ENCODE results near the gene SYF2.
"Not testable (repeated sequence)": the region's sequence is repeated elsewhere in the genome, so short reads cannot be mapped to it uniquely, and the experiment has no call there.

The SYF2 gene

DNA sequence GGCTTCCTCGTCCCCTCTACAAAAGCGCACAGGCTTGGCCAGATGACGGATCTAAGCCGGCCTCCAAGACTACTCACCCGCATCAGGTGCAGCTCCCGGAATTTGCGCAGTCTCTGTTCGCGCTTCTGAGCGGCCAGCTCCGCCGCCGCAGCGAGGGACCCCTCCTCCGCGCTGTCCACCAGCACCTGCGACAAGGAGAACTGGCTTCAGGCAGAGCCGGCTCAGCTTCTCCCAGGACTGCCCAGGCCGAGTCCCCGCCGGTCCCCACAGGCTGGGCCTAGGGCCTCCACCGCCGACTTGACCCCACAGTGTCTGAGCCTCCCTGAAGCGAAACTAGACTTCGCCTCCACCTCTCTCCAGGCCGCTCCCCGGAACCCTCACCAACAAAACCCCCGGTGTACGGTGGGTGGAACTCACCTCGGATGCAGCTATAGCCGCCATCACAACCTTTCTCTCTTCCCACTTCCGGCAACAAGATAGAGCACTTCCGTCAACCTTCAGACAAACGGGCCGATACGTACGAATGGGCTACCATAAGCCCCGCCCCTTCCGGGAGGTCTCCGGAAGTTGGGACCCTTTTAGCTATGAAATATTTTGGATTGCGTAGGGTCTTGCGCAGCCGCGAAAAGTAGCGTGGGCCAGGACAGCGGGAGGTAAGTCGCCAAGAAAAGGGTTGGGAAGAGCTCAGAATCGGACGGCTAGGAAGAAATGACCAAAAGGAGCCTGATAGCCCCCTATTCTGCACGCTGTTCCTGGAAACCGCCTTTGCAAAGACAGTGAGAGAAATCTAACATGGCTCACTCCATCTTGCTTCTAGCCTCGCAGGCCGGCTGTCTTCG, at the start of gene SYF2:
SYF2 (minus strand) TSS at position 476 of the 839 bp plus-strand sequence; CDS start at position 441, 35 bp downstream.
- DNase-seq: peak; percentile 92

DNA sequence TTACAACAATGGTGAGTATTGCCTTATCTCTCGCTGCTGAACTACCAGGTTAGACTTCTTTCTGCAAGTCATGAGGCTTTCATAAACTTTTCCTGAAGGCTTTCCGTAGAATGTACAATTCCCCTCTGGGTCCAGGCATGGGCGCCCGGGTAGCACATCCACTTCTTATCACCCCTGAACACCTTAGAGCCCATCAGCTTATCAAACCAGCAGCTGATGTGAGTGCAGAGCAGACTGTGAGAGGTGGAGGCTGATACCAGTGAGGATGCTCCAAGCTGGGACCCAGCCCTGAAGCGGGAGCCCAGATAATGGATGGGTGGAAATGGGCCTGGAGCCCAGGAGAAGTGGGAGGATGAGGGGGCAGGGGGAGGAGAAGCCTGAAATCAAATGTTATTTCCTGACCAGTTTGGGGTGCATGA, 47.4 kb upstream of the SYF2 start:
- DNase-seq: not testable (repeated sequence)

GRCh38 chr1:25278790-25279189, 46.5 kb upstream of the SYF2 start:
- not testable (repeated sequence) for DNase-seq

GRCh38 chr1:25278358-25278757, 46.1 kb upstream of the SYF2 start:
- not testable (repeated sequence) for DNase-seq

DNA sequence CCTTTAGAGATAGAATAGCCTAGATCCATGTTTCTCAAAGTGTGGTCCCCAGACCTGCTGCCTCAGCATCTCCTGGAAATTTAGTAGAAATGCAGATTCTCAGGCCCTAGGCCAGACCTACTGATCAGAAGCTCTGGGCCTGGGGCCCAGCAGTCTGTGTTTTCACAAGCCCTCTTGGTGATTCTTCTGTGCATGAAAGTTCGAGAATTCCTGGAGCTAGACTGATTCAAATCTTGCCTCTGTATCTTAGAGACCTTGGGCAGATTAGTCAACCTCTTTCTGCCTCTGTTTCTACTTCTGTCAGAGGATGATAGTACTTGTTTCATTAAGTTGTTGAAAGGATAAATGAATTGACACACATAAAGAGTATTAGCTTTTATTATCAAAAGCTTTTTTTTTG, 45.0 kb upstream of the SYF2 start:
- not testable (repeated sequence) for DNase-seq

DNA sequence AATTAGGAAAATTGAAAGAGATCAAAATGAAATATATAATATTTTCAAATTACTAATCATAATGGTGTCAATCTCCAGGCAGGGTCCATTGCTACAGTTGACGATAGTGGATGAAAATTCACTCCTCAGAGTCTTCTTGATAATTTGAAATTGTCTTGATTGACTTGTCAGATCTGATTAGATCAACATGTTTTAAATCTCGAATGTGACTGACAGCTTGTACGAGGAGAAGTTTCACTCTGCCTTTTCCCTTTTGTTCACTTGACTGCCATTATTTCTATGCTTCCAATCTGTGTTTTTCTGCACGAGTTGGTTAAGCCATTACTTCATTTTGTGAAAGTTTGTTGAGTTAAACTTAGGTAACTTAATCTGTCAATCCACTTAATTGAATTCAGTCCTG, 43.3 kb upstream of the SYF2 start:
- DNase-seq: not testable (repeated sequence)

- not testable (repeated sequence) for DNase-seq
These were observed 39.9 kb upstream of the SYF2 start, which contains the start of gene RHD for GRCh38 chr1:25272238-25272637. Gene RHD (plus strand): TSS chr1:25272509. CDS start chr1:25272548, 39 bp downstream.

DNA sequence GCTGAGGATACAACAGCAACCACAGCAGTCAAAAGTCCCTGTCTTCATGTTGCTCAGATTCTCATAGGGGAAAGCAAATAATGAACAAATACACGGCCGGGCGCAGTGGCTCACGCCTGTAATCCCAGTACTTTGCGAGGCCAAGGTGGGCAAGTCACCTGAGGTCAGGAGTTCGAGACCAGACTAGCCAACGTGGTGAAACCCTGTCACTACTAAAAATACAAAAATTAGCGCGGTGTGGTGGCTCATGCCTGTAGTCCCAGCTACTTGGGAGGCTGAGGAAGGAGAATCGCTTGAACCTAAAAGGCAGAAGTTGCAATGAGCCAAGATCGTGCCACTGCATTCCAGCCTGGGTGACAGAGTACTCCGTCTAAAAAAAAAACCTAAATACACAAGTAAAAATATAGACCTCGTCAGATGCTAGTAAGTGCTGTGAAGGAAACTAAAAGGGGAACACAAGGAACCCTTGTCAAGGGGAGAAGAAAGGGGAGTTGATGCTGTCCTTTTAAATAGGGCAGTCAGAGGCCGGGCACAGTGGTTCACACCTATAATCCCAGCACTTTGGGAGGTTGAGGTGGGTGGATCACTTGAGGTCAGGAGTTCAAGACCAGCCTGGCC, 36.0 kb upstream of the SYF2 start:
- not testable (repeated sequence) for DNase-seq

- DNase-seq: peak; percentile 94
These were observed 35.2 kb upstream of the SYF2 start for GRCh38 chr1:25267288-25268142.

DNA sequence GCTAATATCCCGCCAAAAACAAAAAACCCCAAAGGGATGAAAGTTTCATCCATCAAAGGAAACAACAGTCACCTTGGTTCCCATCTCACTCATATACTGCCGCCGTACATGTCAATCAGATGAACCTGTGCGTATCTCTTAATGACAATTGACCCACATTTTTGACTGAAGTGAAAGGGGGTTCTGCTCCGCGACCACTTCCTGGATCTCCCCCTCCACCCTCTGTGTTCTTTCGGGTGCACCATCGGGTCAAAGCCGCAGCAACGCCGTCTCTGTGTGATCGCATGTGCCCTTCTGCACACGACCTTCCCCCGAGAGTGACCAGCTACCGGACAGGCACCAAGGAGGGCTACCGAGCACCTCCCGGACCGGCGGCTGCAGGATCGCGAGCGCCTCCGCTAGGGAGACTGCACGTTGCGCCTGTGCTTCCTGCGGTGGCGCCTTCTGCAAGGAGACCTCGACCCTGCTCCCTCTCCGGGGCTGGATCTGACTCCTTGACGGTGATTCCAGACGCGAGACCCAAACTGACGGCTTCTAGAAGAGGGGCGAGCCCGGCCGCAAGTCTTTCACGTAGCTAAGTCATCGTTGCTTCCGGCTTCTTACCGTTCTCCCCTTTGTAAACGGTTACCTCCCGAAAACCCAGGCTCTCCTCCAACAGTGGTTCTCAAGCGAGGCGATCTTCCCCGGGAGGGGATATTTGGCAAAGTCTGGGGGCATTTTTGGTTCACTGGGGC, 34.4 kb upstream of the SYF2 start:
- peak; percentile 24 for DNase-seq

DNA sequence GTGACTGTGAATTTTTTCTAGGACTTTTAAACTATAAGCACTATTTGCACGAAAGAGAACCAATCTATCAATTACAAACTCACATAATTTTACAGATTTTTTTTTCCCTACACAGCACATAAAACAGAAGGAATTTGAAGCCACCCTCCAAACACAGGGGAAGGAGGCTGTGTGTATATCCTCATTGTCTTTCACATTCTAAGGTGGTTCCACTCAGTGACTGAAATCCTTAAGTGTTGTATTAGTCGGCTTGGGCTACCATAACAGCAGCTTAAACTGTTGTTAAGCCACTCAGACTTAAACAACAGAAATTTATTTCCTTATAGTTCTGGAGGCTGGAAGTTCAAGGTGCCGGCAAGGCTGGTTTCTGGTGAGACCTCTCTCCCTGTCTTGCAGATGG, 28.0 kb upstream of the SYF2 start:
- DNase-seq: not testable (repeated sequence)

DNA sequence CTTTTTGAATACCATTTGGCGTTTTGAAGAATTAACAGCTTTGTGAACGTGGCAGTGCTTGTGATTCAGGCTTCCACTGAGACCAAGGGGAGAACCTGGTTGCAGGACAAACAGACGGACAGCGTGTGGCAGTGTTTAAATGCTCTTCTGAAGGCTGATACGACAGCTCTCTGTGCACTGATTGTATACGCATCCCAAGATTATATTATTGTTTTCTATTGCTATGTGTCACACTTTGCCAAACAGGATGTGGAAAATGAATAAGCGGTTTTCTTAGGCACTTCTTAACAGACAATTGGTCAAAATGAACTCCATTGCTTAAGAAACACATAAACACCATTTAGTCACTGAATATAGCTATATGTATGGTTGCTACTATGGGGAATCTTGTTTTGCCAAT, 27.5 kb upstream of the SYF2 start:
- not testable (repeated sequence) for DNase-seq

DNA sequence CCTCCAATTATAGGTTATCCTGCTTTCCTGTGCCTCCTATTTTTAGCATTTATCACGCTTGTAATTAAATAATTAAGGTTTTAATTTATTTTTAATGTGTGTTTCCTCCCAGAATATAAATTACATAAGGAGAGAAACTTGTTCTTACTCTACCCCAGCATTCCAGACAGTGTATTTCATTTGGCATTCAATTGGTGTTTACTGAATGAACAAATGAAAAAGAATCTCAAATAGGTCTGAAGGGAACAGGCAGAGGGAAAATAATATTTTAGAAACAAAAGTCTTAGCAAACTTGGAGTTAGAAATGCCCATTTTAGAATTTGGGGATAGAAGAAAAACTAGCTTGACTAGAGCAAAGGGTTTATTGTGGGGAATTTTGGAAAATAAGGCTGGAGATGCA, 24.9 kb upstream of the SYF2 start:
- DNase-seq: no peak

DNA sequence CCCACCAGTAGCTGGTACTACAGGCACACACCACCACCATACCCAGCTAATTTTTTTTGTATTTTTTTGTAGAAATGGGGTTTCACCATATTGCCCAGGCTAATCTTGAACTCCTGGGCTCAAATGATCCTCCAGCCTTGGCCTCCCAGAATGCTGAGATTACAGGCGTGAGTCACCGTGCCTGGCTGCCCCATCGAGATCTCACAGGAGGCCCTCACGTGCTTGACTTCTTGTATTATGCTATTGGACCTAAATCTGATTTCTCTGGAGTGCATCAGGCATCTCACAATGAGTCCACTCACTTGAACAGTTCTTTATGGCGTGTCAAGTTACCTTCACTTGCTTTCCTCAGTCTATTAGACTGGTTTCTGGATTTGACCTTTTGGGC, 24.3 kb upstream of the SYF2 start:
- DNase-seq: no peak

- no peak for DNase-seq
These were observed 23.6 kb upstream of the SYF2 start for GRCh38 chr1:25255706-25256577.

GRCh38 chr1:25253911-25254310, 21.6 kb upstream of the SYF2 start:
- DNase-seq: no peak

GRCh38 chr1:25247829-25248754, 15.8 kb upstream of the SYF2 start:
- DNase-seq: no peak

- peak; percentile 100 for DNase-seq
These were observed 14.9 kb upstream of the SYF2 start, which contains the start of gene RSRP1 for GRCh38 chr1:25247024-25247828. Gene RSRP1 (minus strand): TSS chr1:25247454. CDS start chr1:25246963, 491 bp downstream.

- DNase-seq: peak; percentile 50
These were observed 14.3 kb upstream of the SYF2 start for GRCh38 chr1:25246600-25247023.
